Smooth muscle cell (in vitro differentiated cells): ENCODE data around the gene KMO. TPM values are rescaled to one million over a fixed set of nuclear protein-coding genes. Genes with fewer than 3 reads are reported as not detected.

Experiments used
- DNase-seq: peaks from one replicate; lab custom pipeline; 2025; ENCODE audit not compliant: unreplicated experiment; lab: John Stamatoyannopoulos, UW
- H2AFZ ChIP-seq: fragments of 200-600 bp; sonication (generic); 2 replicates; pipeline ENCODE4 v1.6.0; 2016; ENCODE audit warnings: antibody characterized with exemption, low read depth, mild to moderate bottlenecking
- H3F3A ChIP-seq: fragments of 200-600 bp; sonication (generic); 2 replicates; pipeline ENCODE4 v1.6.0; 2017; ENCODE audit warnings: antibody characterized with exemption, low read depth
- H3K27ac ChIP-seq: fragments of 200-600 bp; sonication (generic); 2 replicates; pipeline ENCODE4 v1.5.1; 2016; ENCODE audit warnings: low read depth, mild to moderate bottlenecking
- H3K27me3 ChIP-seq: fragments of 200-600 bp; sonication (generic); 2 replicates; pipeline ENCODE4 v1.6.1; 2016; ENCODE audit warnings: low read depth, mild to moderate bottlenecking
- H3K36me3 ChIP-seq: fragments of 200-600 bp; sonication (generic); 2 replicates; pipeline ENCODE4 v1.5.1; 2016; ENCODE audit warnings: low read depth
- H3K4me1 ChIP-seq: fragments of 200-600 bp; sonication (generic); 2 replicates; pipeline ENCODE4 v1.5.1; 2016; ENCODE audit warnings: low read depth
- H3K4me2 ChIP-seq: fragments of 200-600 bp; sonication (generic); 2 replicates; pipeline ENCODE4 v1.6.0; 2016; ENCODE audit warnings: mild to moderate bottlenecking
- H3K4me3 ChIP-seq: fragments of 200-600 bp; sonication (generic); 2 replicates; pipeline ENCODE4 v1.5.1; 2016; ENCODE audit warnings: mild to moderate bottlenecking
- H3K79me2 ChIP-seq: fragments of 200-600 bp; sonication (generic); 2 replicates; pipeline ENCODE4 v1.6.0; 2016; ENCODE audit warnings: low read depth, mild to moderate bottlenecking
- H3K9ac ChIP-seq: fragments of 200-600 bp; sonication (generic); 2 replicates; pipeline ENCODE4 v1.6.0; 2016; ENCODE audit warnings: low read depth
- H3K9me3 ChIP-seq: fragments of 200-600 bp; sonication (generic); replicated peaks from 2 replicates; pipeline ENCODE4 v1.5.1; 2016; ENCODE audit warnings: low read depth
- H4K20me1 ChIP-seq: fragments of 200-600 bp; sonication (generic); 2 replicates; pipeline ENCODE4 v1.6.0; 2016; ENCODE audit warnings: low read depth
- CTCF ChIP-seq: fragments of 200-600 bp; sonication (generic); IDR thresholded peaks from 2 replicates; pipeline ENCODE4 v1.5.1; 2017; ENCODE audit warnings: borderline replicate concordance, mild to moderate bottlenecking, antibody characterized with exemption; ENCODE audit not compliant: insufficient read depth, poor library complexity, severe bottlenecking
- WGBS: methylation state at CpG from one replicate; pipeline ENCODE4 v1.1.7; 2016; ENCODE audit warnings: low lambda C conversion rate; 5-methylcytosine and 5-hydroxymethylcytosine counted together
- polyA plus RNA-seq: library from polyadenylated mRNA; unstranded; fragments of >200 nt; fragmentation: Nextera tagmentation; extraction: Ambion mirVana; gene quantifications from 2 replicates; pipeline ENCODE4 v1.2.1, GENCODE V29; 2016
- total RNA-seq: library from RNA; depleted of rRNA; stranded (reverse); fragments of >200 nt; gene quantifications from 2 replicates; pipeline ENCODE4 v1.2.3, GENCODE V29; 2014

KMO gene
- total and polyA plus RNA-seq, 2 experiments from 2014 or later, result 0.09 TPM

GRCh38 chr1:241519308-241520079 is 12.7 kb upstream of the KMO start, which contains the start of gene FH:
Gene FH (minus strand): TSS chr1:241519755. CDS start chr1:241519722, 33 bp downstream.
- Histone ChIP-seq H3K9ac (peak within 1 kb of the TSS; percentile 77), H2AFZ (peak within 1 kb of the TSS; percentile 95), H3K27ac (peak within 1 kb of the TSS; percentile 68), H3K27me3 (peaks cover 22% of the 10 kb centered on the region), H3K4me3 (peak within 1 kb of the TSS; percentile 70), H4K20me1 (peaks cover 4% of the 10 kb centered on the region), H3K9me3 (no peaks in the 10 kb centered on the region), H3F3A (no peaks in the 10 kb centered on the region), H3K4me1 (peaks cover 20% of the 10 kb centered on the region), H3K36me3 (peaks cover under 1% of the 10 kb centered on the region), H3K4me2 (peak within 1 kb of the TSS; percentile 96), H3K79me2 (peaks cover 31% of the 10 kb centered on the region)
- peak; percentile 71 for DNase-seq
- TF ChIP-seq CTCF, result no peak
- under 1% methylated on average over 62 of the region's 70 CpGs for WGBS

GRCh38 chr1:241520080-241520465 is 12.1 kb upstream of the KMO start:
- peaks cover 4% of the 10 kb centered on the region for H4K20me1 ChIP-seq
- H3K79me2 ChIP-seq, result peaks cover 30% of the 10 kb centered on the region
- no peaks in the 10 kb centered on the region for H3F3A ChIP-seq
- H3K9ac ChIP-seq, result peak overlapping the region; percentile 68
- peaks cover 20% of the 10 kb centered on the region for H3K4me1 ChIP-seq
- no peak for DNase-seq
- H3K4me3 ChIP-seq, result peak overlapping the region; percentile 70
- 32% methylated on average over 6 of the region's 6 CpGs for WGBS
- peak overlapping the region; percentile 68 for H3K27ac ChIP-seq
- H2AFZ ChIP-seq, result peak overlapping the region; percentile 95
- H3K9me3 ChIP-seq, result no peaks in the 10 kb centered on the region
- no peaks in the 10 kb centered on the region for H3K36me3 ChIP-seq
- no peak for TF ChIP-seq CTCF
- H3K27me3 ChIP-seq, result peaks cover 28% of the 10 kb centered on the region
- H3K4me2 ChIP-seq, result peak overlapping the region; percentile 91

- DNase-seq, result no peak
These were observed 10.5 kb upstream of the KMO start for GRCh38 chr1:241521718-241522117.

More at GRCh38 chr1:241521718-241522117, 10.5 kb upstream of the KMO start:
- Histone ChIP-seq H3K27ac (no peak overlapping the region), H3F3A (no peaks in the 10 kb centered on the region), H3K4me3 (no peak overlapping the region), H3K9me3 (no peaks in the 10 kb centered on the region), H3K4me2 (no peak overlapping the region), H3K9ac (no peak overlapping the region), H3K79me2 (peaks cover 22% of the 10 kb centered on the region), H3K4me1 (peaks cover 20% of the 10 kb centered on the region), H2AFZ (no peak overlapping the region), H4K20me1 (peaks cover 4% of the 10 kb centered on the region), H3K36me3 (no peaks in the 10 kb centered on the region), H3K27me3 (peaks cover 32% of the 10 kb centered on the region)
- WGBS, result 82% methylated on average over 2 of the region's 2 CpGs
- no peak for TF ChIP-seq CTCF
